Heart left ventricle (tissue), 13 donors: Measurements from ENCODE around the gene RAC3.

Source experiments
- CTCF ChIP-seq, 12 donors: fragments of 200-600 bp; sonication (generic) in 4 of 12; IDR thresholded peaks; one replicate each; pipeline versions ENCODE4 v1.5.0 to v1.8.0; 2018 to 2022; ENCODE audit warnings: antibody characterized with exemption in 12 of 12, mild to moderate bottlenecking in 5 of 12
- POLR2A ChIP-seq, 2 donors: fragments of 450-650 bp; IDR thresholded peaks; one replicate each; pipeline ENCODE4 v1.6.1; 2017; ENCODE audit warnings: antibody characterized with exemption in 2 of 2, mild to moderate bottlenecking in 2 of 2, moderate library complexity in 2 of 2
- donor health status: ischemic (EF 13 %, LVEDD 7.1; RV severe dilation, severe dysfunction).
- donor health status: DM: no; HTN: yes; CAD: no.
- donor health status: DM: no; HTN: no; CAD: no.
- donor health status: ischemic (EF 25% LVEDD 6.9; RV normal size, moderate dysfunction).
- donor health status: ischemic (EF 25% LVEDD 5.7; RV mildly dilated, moderate dysfunction).
- donor health status: ischemic (EF 35%, LVEDD 5.7; RV mildly dilated, moderate dysfunction).
- donor health status: nonischemic (EF 11% LVEDD 7.7; RV severe dilation, severe dysfunction).
- donor health status: DM: yes; HTN: yes; CAD: no.
- donor health status: PGD.
- donor health status: ischemic (EF 29% LVEDD 5.4; RV normal size, mild dysfunction).
- donor health status: nonischemic (EF 23%, LVEDD 6.1; RV moderate dilation, normal function).

GRCh38 chr17:82016061-82016874 is 15.2 kb upstream of the RAC3 start:
- TF ChIP-seq CTCF (IDR thresholded peaks at IDR 0.05) (no peak), POLR2A (IDR thresholded peaks at IDR 0.05) (no peak)
